Right lobe of liver (tissue), 4 donors: Measurements from ENCODE around the gene HPX.

Experiments used
- CTCF ChIP-seq, 4 donors: fragments of 200-600 bp in 3 of 4; fragments of 450-650 bp in 1 of 4; IDR thresholded peaks; one replicate each; pipeline versions ENCODE4 v1.5.1 to v1.8.0; 2016 to 2022; ENCODE audit warnings: antibody characterized with exemption in 4 of 4, mild to moderate bottlenecking in 2 of 4
- POLR2A ChIP-seq: fragments of 450-650 bp; IDR thresholded peaks from one replicate; pipeline ENCODE4 v1.6.1; 2017; ENCODE audit warnings: antibody characterized with exemption, mild to moderate bottlenecking
- donor health status: DM: no; HTN: no; CAD: no.
- donor health status: DM: no; HTN: no; CAD: no.
- donor health status: DM: no; HTN: yes; CAD: no.

- TF ChIP-seq CTCF (IDR thresholded peaks at IDR 0.05) (no peak), POLR2A (no peak)
Measured at GRCh38 chr11:6387811-6388599, 52.8 kb downstream of the HPX start.
